Left ventricle myocardium inferior (tissue), 1 donor: ENCODE results near the gene AACS. TPM values are rescaled to one million over a fixed set of nuclear protein-coding genes. Genes with fewer than 3 reads are reported as not detected.
"Not testable (repeated sequence)": the region's sequence is repeated elsewhere in the genome, so short reads cannot be mapped to it uniquely, and the experiment has no call there.

ENCODE experiments used
- DNase-seq: peaks from one replicate; pipeline ENCODE4 v3.0.0-alpha.2; 2020
- H3K27ac ChIP-seq: fragments of 200-600 bp; replicated peaks from 2 replicates; pipeline ENCODE4 v1.8.0; 2021
- H3K27me3 ChIP-seq: fragments of 200-600 bp; 2 replicates; pipeline ENCODE4 v1.8.0; 2021; ENCODE audit warnings: low read depth
- H3K36me3 ChIP-seq: fragments of 200-600 bp; 2 replicates; pipeline ENCODE4 v1.8.0; 2021
- H3K4me1 ChIP-seq: fragments of 200-600 bp; 2 replicates; pipeline ENCODE4 v1.8.0; 2021
- H3K4me3 ChIP-seq: fragments of 200-600 bp; 2 replicates; pipeline ENCODE4 v1.8.0; 2021; ENCODE audit warnings: mild to moderate bottlenecking, moderate library complexity
- H3K9me3 ChIP-seq: fragments of 200-600 bp; replicated peaks from 2 replicates; pipeline ENCODE4 v1.8.0; 2021
- intact Hi-C: fragments of 100-400 bp; cut with micrococcal nuclease; formaldehyde crosslinking; loops from one replicate; pipeline ENCODE4 v1.11.0; 2022
- total RNA-seq: library from RNA; stranded (reverse); fragmentation: NEBNext Ultra II Directional; extraction: Animal tissue kit (Norgen Biotek cat#: 25700); gene quantifications from one replicate; pipeline ENCODE4 v1.2.1, GENCODE V29; 2021
- TF ChIP-seq, protein P1 (sequence below): fragments of 200-600 bp; IDR thresholded peaks from 2 replicates; pipeline ENCODE4 v1.8.0; 2021; ENCODE audit warnings: antibody characterized with exemption, mild to moderate bottlenecking, borderline replicate concordance
- donor health status: DM: no; HTN: yes; CAD: no; lungs with severe emphysema.

AACS gene
- total RNA-seq, 1 donor from 2014 or later, result 11.5 TPM

DNA sequence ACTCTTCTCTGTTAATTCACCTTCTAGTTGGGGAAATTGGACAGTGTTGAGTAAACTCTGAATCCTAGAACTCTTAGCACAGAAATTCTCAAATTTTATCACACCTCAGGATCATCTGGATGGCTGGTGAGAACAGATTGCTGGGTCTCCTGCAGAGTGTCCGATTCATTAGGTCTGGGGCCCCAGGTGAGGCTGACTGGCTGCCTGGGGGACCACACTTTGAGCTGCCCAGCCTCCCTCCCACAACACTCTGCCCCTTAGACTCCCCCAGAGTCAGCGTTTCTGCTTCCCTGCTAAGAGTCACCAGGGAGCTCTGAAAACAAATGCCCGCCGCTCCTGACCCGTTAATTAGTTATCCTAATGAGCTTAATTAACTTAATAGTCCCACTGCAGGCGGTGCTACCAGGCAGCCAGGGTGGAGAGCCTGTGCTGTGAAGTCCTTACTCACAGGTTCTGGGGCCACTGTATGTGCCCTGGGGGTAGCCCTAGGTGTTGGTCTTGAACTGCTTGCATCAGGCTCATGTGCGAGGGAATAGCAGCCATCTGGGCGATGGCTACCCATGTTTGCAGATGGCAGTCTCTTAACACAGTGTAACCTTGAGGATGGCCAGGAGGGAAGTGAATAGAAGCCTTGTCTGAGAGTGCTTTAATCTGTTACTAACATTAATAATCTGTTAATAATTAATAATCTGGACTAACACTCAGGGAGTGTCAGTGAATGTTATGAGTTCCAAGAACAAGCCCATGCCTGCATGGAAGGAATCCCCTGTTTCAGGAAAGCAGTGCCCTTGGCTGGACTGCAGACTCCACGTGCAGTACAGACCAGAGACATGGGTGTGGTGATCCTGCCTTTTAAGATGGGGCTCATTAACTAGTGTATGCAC lies 35.6 kb downstream of the AACS start:
- no peak overlapping the region for H3K4me3 ChIP-seq
- H3K36me3 ChIP-seq, result peaks cover 30% of the 10 kb centered on the region
- no peak overlapping the region for H3K27ac ChIP-seq
- intact Hi-C loops, result no loop called here
- TF ChIP-seq, protein P1, sequence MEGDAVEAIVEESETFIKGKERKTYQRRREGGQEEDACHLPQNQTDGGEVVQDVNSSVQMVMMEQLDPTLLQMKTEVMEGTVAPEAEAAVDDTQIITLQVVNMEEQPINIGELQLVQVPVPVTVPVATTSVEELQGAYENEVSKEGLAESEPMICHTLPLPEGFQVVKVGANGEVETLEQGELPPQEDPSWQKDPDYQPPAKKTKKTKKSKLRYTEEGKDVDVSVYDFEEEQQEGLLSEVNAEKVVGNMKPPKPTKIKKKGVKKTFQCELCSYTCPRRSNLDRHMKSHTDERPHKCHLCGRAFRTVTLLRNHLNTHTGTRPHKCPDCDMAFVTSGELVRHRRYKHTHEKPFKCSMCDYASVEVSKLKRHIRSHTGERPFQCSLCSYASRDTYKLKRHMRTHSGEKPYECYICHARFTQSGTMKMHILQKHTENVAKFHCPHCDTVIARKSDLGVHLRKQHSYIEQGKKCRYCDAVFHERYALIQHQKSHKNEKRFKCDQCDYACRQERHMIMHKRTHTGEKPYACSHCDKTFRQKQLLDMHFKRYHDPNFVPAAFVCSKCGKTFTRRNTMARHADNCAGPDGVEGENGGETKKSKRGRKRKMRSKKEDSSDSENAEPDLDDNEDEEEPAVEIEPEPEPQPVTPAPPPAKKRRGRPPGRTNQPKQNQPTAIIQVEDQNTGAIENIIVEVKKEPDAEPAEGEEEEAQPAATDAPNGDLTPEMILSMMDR, result no peak
- no peak for DNase-seq
- no peaks in the 10 kb centered on the region for H3K27me3 ChIP-seq
- no peaks in the 10 kb centered on the region for H3K9me3 ChIP-seq
- peaks cover 20% of the 10 kb centered on the region for H3K4me1 ChIP-seq

DNA sequence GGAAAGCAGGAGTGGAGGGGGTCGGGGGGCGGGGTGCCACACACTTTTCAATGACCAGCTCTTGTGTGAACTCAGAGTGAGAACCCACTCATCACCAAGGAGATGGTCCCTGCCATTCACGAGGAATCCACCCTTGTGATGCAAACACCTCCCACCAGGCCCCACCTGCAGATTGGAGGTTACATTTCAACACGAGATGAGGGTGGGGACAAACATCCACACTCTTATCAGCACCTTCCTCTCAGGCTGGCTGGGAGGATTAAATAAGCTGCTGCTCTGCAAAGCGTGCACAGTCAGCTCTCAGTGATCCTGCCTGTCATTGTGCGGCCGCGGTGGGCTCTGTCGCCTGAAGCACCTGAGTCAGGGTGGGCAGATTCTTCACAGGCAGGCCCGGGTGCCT lies 39.7 kb downstream of the AACS start:
- intact Hi-C loops, result no loop called here
- Histone ChIP-seq H3K4me1 (no peaks in the 10 kb centered on the region), H3K4me3 (no peak overlapping the region), H3K9me3 (no peaks in the 10 kb centered on the region), H3K27me3 (no peaks in the 10 kb centered on the region), H3K27ac (no peak overlapping the region), H3K36me3 (peaks cover 62% of the 10 kb centered on the region)
- no peak for DNase-seq
- TF ChIP-seq, protein P1, result no peak

DNA sequence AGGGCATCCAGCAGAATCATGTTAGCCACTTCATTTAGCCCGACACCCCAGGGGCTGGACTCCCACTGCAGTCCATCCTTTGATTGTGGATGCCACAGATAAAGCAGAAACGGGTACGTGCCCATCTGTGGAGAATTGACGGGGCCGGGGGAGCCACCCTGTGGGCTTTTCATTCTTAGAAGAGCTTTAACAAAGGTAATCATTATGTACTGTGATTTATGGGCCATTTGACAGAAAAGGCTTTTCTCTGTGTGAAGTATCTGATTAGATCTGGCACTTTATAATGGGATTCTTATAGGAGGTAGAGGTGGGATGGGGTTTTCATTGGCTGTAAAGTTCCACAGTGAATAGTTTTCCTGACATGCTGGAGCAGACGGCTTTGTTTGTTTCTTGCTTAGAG lies 40.4 kb downstream of the AACS start:
- Histone ChIP-seq H3K27ac (no peak overlapping the region), H3K36me3 (peaks cover 62% of the 10 kb centered on the region), H3K27me3 (no peaks in the 10 kb centered on the region), H3K4me3 (no peak overlapping the region), H3K9me3 (no peaks in the 10 kb centered on the region), H3K4me1 (no peaks in the 10 kb centered on the region)
- no peak for DNase-seq
- TF ChIP-seq, protein P1, result no peak
- intact Hi-C loops, result no loop called here

DNA sequence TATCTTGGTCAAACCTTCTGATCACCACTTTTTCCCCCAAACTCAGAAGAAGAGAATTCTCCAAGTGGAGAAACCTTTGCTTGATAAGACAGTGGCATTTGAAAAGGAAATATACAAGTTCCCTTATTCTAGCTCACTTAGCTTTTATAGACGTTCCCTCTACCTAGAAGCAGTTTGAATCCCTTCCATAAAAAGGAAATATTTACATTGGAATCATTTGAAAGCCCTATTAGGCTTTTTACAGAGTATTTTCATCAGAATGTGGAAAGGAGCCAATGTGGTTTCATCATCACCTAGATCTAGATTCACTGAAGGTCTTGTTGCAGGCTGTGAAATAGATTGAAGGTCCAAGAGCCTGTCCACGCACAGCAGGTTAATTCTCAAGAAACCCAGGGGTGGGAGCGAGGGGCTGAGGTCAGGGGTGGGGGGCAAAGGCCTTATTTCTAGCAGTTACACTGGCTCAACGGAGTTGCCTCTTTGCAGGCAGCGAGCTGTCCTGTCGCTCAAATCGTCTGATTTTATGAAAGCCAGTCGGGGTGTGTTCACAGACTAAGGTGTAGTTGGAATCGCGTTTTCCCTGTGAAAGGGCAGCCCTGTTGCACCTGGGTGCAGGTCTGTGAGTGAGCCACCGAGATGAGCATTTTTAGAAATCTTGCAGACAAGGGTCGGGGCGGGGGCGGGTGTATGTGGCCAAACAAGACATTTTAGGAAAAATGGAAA lies 45.6 kb downstream of the AACS start:
- Histone ChIP-seq H3K9me3 (no peaks in the 10 kb centered on the region), H3K36me3 (peaks cover 52% of the 10 kb centered on the region), H3K4me1 (no peaks in the 10 kb centered on the region), H3K4me3 (no peak overlapping the region), H3K27me3 (no peaks in the 10 kb centered on the region), H3K27ac (no peak overlapping the region)
- intact Hi-C loops, result no loop called here
- TF ChIP-seq, protein P1, result no peak
- no peak for DNase-seq

DNA sequence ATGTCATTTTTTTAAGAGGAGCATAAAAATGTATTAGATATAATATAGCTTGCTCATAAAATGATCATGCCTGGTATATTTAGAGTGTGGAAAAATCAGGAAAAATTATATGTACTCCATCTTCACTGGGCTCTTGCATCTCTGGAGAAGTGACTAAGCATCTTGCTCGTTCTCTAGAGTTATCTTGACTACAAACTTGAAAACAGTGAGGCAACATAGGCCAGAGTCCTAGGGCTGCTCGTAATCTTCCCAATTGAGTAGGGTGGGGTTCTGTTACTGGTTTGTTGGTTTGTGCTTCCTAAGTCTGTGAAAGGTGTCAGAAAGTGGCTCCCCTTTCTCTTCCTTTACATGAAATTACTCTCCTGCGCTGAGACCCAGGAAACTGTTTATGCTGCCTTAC lies 46.2 kb downstream of the AACS start:
- Histone ChIP-seq H3K36me3 (peaks cover 52% of the 10 kb centered on the region), H3K4me1 (no peaks in the 10 kb centered on the region)

DNA sequence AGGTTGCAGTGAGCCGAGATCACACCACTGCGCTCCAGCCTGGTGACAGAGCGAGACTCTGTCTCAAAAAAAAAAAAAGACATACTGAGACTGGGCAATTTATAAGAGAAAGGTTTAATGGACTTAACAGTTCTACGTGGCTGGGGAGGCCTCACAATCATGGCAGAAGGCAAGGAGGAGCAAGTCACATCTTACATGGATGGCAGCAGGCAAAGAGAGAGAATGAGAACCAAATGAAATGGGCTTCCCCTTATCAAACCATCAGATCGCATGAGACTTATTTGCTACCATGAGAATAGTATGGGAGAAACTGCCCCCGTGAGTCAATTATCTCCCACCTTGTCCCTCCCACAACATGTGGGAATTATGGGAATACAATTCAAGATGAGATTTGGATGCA lies 47.4 kb downstream of the AACS start:
- H3K4me1 ChIP-seq, H3K27me3 ChIP-seq, H3K4me3 ChIP-seq, H3K27ac ChIP-seq, DNase-seq, intact Hi-C loops, H3K9me3 ChIP-seq: not testable (repeated sequence)
- H3K36me3 ChIP-seq, result peaks cover 43% of the 10 kb centered on the region

More for the DNA sequence above, 46.2 kb downstream of the AACS start:
- H3K4me3 ChIP-seq, result no peak overlapping the region
- no peak overlapping the region for H3K27ac ChIP-seq
- H3K27me3 ChIP-seq, result no peaks in the 10 kb centered on the region
- TF ChIP-seq, protein P1, result no peak
- intact Hi-C loops, result no loop called here
- no peaks in the 10 kb centered on the region for H3K9me3 ChIP-seq
- no peak for DNase-seq
